SHP77 (cell line): Measurements from ENCODE around the gene CENPT.

ENCODE experiments used
- DNase-seq, 2 experiments: peaks; one replicate each; lab custom pipeline; 2025; lab: John Stamatoyannopoulos, UW

The CENPT gene

DNA sequence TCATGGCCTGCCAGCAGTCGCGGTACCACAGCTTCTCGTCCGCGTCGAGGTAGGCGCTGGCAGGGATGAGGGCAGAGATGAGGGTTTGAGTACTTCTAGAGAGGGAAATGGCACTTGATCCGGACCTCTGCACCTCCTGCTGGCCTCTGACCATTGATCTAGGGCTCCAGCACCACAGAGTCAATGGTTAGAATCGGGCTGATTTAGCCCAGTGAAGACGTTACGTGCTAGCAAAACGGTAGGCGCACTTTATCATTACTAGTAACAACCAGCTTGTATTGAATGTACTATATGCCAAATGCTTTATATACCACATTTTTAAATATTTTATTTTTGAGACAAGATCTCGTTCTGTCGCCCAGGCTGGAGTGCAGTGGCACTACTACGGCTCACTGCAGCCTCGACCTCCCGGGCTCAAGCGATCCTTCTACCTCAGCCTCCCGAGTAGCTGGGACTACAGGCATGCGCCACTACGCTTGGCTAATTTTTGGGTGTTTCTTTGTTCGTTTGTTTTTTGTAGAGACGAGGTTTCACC, 40.3 kb downstream of the CENPT start:
- no peak for DNase-seq

DNA sequence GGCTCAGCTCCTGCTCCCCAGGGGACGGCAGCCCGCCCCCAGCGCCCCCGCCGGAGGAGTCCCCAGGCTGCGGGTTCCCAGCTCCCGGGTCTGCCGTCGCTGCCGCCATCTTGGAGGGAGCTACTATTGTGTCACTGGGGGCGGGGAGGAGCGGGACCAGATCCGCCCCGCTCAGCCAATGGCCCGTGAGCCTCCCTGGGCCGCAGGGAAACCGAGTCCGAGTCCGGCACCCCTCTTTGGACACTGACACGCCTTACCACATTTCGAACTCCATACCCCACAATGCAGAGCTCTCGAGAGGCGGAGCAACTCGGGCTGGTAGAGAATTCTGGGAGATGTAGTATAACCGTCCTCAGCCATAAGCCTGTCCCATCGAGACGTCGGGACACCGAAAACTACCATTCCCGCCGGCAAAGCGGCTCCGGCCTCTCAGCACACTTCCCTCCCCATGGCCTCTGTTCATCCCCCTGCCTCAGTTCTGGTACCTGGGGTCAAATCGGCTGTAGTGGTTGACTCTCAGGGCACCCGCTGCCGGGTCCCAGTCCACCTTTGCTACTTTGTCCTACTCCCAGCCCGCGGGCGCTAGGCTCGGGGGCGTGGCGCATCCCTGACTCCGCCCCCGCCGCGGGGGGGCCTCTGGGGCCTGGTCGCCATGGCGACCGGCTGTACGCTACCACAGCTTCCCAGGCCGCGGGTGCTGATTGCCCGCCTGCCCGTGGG, 40.9 kb downstream of the CENPT start, which contains the start of the genes RANBP10 and TSNAXIP1:
RANBP10 (minus strand) TSS at position 133 of the 720 bp plus-strand sequence; CDS start at position 109, 24 bp downstream.
TSNAXIP1 (plus strand) TSS at position 462 of the 720 bp plus-strand sequence. CDS start 261 bp downstream, outside the sequence.
- DNase-seq: peak; percentile 98

DNA sequence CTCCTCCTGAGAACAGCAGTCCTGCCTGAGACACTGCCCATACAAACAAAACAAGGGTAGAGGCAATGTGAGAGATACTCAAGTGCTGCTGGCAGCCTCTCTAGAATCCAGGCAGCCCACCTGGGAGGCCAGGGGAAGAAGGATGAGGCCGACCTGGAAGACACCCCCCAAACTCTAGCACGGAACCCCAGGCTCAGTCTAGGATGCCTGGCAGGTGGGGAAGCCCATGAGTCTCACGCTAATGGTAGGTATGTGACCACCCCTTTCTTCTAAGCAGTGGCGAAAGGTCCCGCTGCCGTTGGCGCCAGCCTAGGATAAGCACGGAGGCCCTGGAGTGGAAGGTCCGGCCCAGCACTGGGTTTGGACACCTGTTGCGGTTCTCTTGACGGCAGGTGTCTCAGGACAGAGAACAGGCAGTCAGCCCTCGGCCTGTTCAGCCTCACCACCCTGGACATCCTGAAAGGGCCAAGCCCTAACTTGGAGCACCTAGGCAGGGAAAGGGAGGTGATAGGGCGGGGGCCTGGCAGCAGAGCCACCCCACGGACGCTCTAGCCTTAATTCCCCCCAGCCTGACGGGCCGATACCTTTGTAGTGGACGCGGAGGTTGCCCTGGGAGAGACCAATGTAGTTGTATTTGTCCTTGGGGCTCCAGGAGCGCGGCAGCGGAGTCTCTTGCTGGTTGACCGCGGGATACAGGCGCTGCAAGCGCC, 41.6 kb downstream of the CENPT start:
- no peak for DNase-seq

DNA sequence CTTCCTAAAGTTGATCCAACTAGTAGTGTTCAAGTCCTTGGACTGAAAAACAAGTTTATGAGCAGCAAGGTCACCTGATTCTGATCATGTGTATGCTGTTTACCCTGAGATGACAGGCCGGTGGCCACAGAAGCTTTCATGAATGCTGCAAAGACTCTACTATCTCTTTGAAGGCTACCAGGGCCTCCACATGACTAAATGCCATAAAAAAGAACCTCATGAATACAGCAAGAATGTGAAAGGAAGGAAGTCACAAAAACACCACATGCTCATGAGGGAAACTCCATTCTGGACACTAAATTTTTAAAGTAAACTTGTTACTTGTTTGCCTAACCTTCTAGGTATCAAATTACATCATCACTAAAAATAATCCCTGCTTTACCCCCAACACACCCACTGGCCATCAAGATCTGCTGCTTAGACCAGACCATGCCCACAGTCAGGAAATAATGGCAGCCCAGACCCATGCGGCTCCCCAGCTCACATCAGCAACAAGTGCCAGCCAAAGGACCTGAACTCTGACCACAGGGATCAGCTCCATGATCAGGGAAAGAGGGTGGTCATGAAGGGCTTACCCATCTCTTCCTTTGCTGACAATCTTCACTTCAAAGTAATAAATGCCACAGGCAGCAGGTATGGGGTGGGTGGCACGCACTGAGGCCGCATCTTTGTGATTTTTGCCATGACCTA, 42.5 kb downstream of the CENPT start:
- no peak for DNase-seq

DNA sequence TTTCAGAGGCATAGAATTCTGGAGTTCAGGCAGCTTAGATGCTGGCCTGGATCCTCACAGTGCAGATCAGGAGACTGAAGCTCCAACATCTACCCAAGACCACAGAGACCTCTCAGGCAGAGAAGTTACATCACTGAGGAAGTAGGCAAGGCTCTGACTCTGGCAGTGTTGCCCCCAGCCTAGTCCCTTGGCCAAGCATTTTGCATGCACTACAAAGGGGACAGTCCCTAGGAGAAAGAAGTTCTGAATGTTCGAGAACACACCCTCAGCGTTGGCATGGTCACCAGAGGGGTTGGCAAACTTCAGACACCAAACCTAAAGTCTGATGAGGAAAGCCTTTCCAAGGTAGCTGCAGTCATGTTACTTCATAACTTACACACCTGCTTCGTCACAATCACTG, 43.6 kb downstream of the CENPT start:
- no peak for DNase-seq

DNA sequence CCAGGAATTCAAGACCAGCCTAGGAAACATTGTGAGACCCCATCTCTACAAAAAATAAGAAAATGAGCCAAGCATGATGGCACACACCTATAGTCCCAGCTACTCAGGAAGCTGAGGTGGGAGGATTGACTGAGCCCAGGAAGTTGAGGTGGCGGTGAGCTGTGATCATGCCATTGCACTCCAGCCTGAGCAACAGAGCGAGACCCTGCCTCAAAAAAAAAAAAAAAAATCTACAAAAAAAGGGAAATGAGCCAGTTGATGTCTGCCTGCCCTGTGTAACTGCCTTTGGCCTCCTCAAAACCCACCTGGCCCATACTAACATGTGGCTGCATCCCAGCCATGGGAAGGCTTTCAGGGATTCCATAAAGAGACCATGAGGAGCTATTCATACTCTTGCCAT, 45.6 kb downstream of the CENPT start:
- DNase-seq: no peak

DNA sequence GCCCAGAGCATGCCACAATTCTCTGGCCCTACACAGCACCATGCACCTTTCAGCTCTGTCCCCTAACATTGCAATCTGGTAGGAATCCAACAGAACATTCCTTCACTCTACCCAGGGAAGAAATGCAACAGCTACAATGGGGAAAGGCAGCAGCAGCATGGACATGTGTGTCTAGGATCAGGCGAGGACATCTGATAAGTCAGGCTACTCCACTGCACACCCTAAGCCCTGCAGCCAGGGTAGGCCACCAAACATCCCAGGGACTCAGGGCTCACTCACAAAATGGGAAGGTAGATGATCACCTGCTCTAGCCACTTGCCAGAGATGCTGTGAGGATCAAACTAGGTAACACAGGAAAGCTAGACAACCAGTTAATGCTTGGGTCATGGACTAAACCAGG, 46.3 kb downstream of the CENPT start:
- no peak for DNase-seq

DNA sequence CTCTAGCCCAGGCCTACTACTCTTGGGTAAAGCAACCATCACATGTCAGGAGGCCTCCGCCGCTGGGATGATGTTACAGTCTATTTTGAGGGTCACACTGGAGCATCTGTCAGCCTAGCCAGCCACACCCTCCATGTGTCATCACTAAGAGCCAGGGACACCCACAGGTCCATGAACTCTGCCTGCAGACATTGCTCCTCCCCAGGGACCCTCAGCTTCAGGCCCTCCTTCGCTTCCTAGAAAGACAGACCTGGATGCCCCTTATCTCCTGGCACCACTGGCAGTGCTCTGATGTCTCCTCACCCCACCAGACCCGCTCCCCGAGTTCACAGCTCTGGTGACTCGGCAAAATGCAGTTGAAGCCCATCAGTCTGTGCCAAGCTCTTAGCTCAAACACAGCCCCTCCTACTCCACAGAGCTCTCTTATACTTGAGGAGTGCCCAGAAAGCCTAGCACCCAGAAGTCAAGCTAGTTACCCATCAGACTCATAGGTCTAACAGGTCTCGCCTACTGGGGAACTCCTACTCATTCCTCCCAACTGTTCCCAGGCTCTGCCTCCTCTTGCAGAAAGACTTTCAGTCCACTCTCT, 47.1 kb downstream of the CENPT start:
- no peak for DNase-seq

DNA sequence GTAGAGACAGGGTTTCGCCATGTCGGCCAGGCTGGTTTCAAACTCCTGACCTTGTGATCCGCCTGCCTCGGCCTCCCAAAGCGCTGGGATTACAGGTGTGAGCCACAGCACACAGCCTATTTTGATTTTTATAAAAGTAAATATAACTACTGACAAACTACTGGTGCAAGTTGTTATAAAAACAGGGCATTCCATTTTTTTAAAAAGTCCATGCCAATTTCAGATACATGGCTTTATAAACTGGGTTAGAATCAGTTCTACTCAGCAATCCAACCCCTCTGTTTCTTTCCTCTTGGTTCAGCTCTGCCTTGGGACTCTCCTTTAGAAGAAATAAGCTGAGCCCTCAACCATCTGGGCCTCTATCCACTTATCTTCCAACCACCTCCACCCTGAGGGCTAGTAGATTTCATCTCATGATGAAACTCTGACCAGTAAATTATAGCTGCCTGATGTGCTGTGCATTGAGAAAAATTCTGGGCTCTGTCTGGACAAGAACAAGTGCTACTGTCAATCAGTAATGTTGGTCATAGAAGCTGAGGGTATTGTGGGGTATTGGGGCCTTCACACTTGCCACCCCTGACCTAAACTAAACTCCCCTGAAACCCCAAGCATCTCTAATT, 51.3 kb downstream of the CENPT start:
- DNase-seq: no peak

DNA sequence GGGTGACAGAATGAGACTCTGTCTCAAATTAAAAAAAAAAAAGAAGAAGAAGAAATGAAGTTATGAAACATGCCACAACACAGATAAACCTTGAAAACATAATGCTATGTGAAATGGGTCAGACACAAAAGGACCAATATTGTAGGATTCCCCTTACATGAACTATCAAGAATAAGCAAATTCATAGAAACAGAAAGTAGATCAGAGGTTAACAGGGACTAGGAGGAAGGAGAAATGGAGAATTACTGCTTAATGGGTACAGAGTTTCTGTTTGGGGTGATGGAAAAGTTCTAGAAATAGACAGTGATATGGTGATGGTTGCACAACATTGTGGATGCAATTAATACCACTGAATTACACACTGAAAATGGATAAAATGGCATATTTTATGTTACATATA, 57.4 kb downstream of the CENPT start:
- DNase-seq: no peak

DNA sequence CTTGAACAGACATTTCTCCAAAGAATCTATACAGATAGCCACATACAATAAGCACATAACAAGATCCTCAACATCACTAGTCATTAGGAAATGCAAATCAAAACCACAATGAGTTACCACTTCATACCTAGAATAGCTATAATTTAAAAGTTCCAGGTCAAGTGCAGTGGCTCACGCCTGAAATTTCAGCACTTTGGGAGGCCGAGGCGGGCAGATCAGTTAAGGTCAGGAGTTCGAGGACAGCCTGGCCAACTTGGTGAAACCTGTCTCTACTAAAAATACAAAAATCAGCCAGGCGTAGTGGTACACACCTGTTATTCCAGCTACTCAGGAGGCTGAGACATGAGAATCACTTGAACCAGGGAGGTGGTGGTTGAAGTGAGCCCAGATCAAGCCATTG, 61.0 kb downstream of the CENPT start:
- no peak for DNase-seq

DNA sequence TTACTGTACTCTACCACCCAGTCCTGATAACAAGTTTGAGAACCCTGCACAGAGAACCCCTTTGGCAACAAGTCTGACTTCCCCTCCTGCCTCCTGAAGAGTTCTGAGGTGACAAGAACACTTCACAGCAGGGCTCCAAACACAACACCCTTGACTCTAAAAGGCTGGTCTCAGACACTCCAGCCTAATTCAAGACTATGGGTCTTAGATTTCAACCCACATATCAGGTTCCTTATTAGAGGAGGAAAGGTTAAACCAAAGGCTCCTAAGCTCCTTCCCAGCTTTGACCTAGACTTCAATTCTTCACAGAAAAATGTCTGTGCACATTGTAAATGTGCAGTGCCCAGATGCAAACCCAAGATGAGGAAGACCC, 64.2 kb downstream of the CENPT start:
- DNase-seq: no peak

DNA sequence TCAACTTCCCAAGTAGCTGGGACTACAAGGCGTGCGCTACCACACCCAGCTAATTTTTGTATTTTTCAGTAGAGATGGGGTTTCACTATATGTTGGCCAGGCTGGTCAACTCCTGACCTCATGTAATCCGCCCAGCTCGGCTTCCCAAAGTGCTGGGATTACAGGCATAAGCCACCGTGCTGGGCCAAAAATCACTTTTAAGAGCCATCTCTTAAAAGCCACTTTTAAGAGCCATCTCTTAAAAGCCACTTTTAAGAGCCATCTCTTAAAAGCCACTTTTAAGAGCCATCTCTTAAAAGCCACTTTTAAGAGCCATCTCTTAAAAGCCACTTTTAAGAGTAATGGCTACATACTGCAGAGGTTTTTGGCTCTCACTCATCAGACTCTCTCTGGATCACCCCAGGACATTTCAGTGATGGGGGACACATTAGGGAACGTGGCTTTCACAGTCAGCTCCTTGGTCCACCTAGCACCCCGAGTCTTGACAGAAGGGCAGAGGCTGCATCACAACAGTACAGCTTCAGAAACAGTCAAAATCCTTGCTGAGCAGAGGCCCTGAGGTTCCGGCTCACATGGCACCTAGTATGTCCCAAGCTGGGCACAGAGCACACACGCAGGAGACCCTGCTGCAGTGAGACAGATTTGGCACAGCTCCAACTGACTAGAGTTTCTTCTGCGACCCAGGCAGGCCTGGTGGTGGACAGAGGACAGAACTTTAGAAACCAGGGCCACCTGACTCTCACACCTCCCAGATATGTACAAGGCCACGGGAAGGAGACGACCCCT, 64.7 kb downstream of the CENPT start:
- no peak for DNase-seq

DNA sequence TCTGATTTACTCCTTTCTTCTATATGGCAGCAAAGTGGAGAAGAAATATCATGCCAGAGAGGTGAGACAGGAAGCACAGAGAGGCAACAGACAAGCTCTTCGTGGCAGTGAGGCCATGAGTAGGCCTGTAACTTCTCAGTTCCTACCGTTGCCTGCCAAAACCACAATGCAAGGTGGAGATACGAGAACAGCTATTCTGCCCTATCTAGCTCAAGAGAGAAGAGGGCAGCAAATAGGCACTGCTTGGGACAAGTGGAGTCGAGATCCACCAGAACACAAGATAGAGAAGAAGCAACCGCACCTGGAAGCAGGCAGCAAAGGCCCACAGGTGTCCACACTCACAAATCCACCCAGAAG, 66.0 kb downstream of the CENPT start:
- DNase-seq: no peak

DNA sequence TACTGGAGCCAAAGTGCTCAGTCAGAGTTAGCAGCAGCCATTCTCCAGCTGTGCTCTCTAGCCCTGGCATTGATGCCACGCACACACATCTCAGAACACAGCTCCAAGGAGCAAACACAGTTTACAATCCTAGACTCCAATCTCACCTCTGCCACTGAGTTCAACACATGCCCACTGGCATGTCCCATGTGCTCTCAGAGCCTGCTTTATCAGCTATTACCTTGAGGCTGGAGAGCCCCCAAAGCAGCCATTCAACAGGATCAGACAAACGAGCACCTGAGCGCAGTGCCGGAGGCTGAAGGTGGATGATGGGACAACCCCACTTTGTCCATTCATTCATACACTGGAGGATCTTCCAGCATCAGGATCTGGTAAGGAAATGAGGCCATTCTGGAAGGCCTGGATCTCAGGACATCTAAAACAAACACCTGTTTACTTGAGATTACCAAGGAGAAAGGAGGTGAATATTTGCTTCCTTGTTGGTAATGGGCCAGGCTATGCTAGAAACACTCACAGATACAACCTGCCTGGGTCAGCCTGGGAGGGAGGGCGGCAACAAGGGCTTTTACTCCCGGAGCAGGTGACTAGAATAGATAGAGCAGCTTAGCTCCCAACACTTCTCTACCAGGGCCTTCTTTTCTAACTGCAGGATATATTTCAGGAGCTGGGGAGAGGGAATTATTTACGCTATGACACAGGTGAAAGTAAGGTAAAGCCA, 66.5 kb downstream of the CENPT start:
- DNase-seq: no peak

DNA sequence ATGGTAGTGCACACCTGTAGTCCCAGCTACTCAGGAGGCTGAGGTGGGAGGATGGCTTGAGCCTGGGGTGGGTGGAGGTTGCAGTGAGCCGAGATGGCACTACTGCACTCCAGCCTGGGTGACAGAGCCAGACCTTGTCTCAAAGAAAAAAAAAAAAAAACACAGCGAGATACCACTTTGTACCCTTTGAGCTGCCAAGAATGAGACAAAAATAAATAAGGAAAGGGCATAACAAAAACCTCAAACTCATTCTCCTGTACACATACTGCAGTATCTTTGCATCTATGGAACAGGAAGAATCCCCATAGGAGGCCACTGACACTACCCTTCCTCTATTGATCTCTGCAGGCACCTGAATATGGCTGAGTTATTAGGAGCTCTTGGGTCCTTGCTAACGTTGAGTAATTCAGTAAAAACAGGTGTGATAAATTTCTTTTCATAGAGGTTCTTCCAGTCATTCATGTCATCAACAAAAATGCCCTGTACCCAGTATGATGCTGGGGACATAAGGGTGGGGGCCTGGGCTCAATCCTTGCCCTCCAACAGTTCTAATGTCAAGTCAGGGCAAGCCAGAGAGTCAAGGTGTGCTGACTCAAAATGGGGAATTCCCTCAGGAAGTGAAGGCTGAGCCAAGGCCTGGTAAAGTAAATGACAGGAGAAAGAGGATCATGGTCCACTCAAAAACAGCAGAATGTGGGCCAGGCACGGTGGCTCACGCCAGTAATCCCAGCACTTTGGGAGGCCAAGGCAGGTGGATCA, 68.1 kb downstream of the CENPT start:
- no peak for DNase-seq
